B cell (primary cell): ENCODE measurements around the gene ANXA10. TPM values are rescaled to one million over a fixed set of nuclear protein-coding genes. Genes with fewer than 3 reads are reported as not detected.

ENCODE experiments used
- ATAC-seq: fragments of 200-7000 bp; cut with Tn5 transposase; one replicate; pipeline ENCODE4 v1.10.0; 2021; ENCODE audit warnings: low read depth, mild to moderate bottlenecking, moderate number of reproducible peaks, moderate library complexity
- CTCF ChIA-PET: fragments of 350-600 bp; sonication (Branson Sonifier 250); formaldehyde crosslinking; loops from one replicate; lab custom pipeline; 2021; ENCODE audit warnings: antibody characterized with exemption, inconsistent platforms; lab: Charles Lee
- POLR2A ChIA-PET: fragments of 350-600 bp; sonication (Branson Sonifier 250); formaldehyde crosslinking; loops from one replicate; lab custom pipeline; 2021; ENCODE audit warnings: antibody characterized with exemption; lab: Charles Lee
- DNase-seq: peaks from one replicate; pipeline ENCODE4 v3.0.0; 2013
- H2AFZ ChIP-seq: 2 replicates; pipeline ENCODE4 v1.6.1; 2012; ENCODE audit warnings: mild to moderate bottlenecking, low read depth, low read length; ENCODE audit not compliant: insufficient read depth, poor library complexity, severe bottlenecking
- H3K27ac ChIP-seq, 2 donors: 1 replicate in 1 of 2; 2 replicates in 1 of 2; pipeline ENCODE4 v1.5.1; 2012 to 2013; ENCODE audit warnings: low read length in 2 of 2, mild to moderate bottlenecking in 2 of 2, moderate library complexity in 1 of 2
- H3K27me3 ChIP-seq, 4 experiments: fragments of 200-600 bp in 1 of 4; sonication (generic) in 1 of 4; replicated peaks in 1 of 4; 1 replicate in 2 of 4; 2 replicates in 2 of 4; pipeline versions ENCODE4 v1.6.1 to v1.7.0; 2013 to 2016; ENCODE audit warnings: low read length in 3 of 4, mild to moderate bottlenecking in 2 of 4, mixed read lengths in 1 of 4, moderate library complexity in 1 of 4; ENCODE audit not compliant: insufficient read depth in 4 of 4, control insufficient read depth in 3 of 4; ENCODE audit errors: control extremely low read depth in 1 of 4
- H3K36me3 ChIP-seq, 2 experiments: replicated peaks in 1 of 2; 1 replicate in 1 of 2; 2 replicates in 1 of 2; pipeline versions ENCODE4 v1.6.1 to v1.7.1; 2013; ENCODE audit warnings: low read length in 1 of 2; ENCODE audit not compliant: insufficient read depth in 2 of 2, control insufficient read depth in 1 of 2; ENCODE audit errors: control extremely low read depth in 1 of 2, extremely low read depth in 1 of 2
- H3K4me1 ChIP-seq, 2 donors: fragments of 200-600 bp in 1 of 2; sonication (generic) in 1 of 2; 1 replicate in 1 of 2; 2 replicates in 1 of 2; pipeline versions ENCODE4 v1.5.1 to v1.6.1; 2013 to 2017; ENCODE audit warnings: low read length in 2 of 2; ENCODE audit not compliant: control insufficient read depth in 2 of 2, insufficient read depth in 2 of 2
- H3K4me2 ChIP-seq: replicated peaks from 2 replicates; pipeline ENCODE3; 2012; ENCODE audit warnings: mild to moderate bottlenecking, low read depth, low read length; ENCODE audit not compliant: poor library complexity, severe bottlenecking
- H3K4me3 ChIP-seq, 5 experiments: fragments of 200-600 bp in 1 of 5; sonication (generic) in 1 of 5; 1 replicate in 3 of 5; 2 replicates in 2 of 5; pipeline versions ENCODE4 v1.5.1 to v1.7.0; 2011 to 2016; ENCODE audit warnings: low read length in 4 of 5, mild to moderate bottlenecking in 4 of 5, low read depth in 2 of 5, control low read depth in 1 of 5, moderate library complexity in 1 of 5; ENCODE audit not compliant: insufficient read depth in 1 of 5; ENCODE audit errors: control extremely low read depth in 1 of 5, extremely low read depth in 1 of 5
- H3K79me2 ChIP-seq: fragments of 200-600 bp; sonication (generic); one replicate; pipeline ENCODE4 v1.6.0; 2016; ENCODE audit warnings: low read length; ENCODE audit not compliant: control insufficient read depth, insufficient read depth
- H3K9ac ChIP-seq: fragments of 200-600 bp; sonication (generic); 2 replicates; pipeline ENCODE4 v1.6.1; 2017; ENCODE audit warnings: mild to moderate bottlenecking, low read length, moderate library complexity
- H3K9me3 ChIP-seq, 3 donors: one replicate each; pipeline versions ENCODE4 v1.6.1 to v1.7.1; 2013; ENCODE audit warnings: low read length in 2 of 3; ENCODE audit not compliant: control insufficient read depth in 2 of 3, insufficient read depth in 1 of 3; ENCODE audit errors: control extremely low read depth in 1 of 3
- H4K20me1 ChIP-seq: 2 replicates; pipeline ENCODE4 v1.6.0; 2012; ENCODE audit warnings: mild to moderate bottlenecking, low read length; ENCODE audit not compliant: insufficient read depth, control insufficient read depth, poor library complexity, severe bottlenecking
- H3K27ac Mint-ChIP-seq: one replicate; pipeline ENCODE4 v1.8.0; 2021; ENCODE audit warnings: mixed read lengths
- H3K27me3 Mint-ChIP-seq: one replicate; pipeline ENCODE4 v1.8.0; 2021; ENCODE audit warnings: mixed read lengths
- H3K4me1 Mint-ChIP-seq: one replicate; pipeline ENCODE4 v1.8.0; 2021; ENCODE audit warnings: mixed read lengths
- H3K4me3 Mint-ChIP-seq: one replicate; pipeline ENCODE4 v1.8.0; 2021; ENCODE audit warnings: mixed read lengths
- H3K9me3 Mint-ChIP-seq: one replicate; pipeline ENCODE4 v1.8.0; 2022; ENCODE audit warnings: mixed read lengths; ENCODE audit not compliant: insufficient read depth
- EZH2 ChIP-seq: IDR thresholded peaks from 2 replicates; pipeline ENCODE4 v1.6.1; 2012; ENCODE audit warnings: borderline replicate concordance, low read depth, mild to moderate bottlenecking, moderate library complexity, low read length; ENCODE audit not compliant: insufficient read depth, poor library complexity, severe bottlenecking
- WGBS: methylation state at CpG from one replicate; pipeline ENCODE4 v1.1.5; 2013; ENCODE audit warnings: missing lambda C conversion rate; ENCODE audit not compliant: insufficient coverage; 5-methylcytosine and 5-hydroxymethylcytosine counted together
- intact Hi-C: fragments of 100-400 bp; cut with micrococcal nuclease; formaldehyde crosslinking; loops from one replicate; pipeline ENCODE4 v1.10.0; 2022
- polyA plus RNA-seq: library from polyadenylated mRNA; depleted of rRNA; stranded (reverse); fragments of >200 nt; gene quantifications from 2 replicates; pipeline ENCODE4 v1.2.3, GENCODE V29; 2012
- total RNA-seq, 2 donors: library from RNA; stranded (reverse); fragments of 120-200 nt in 1 of 2; gene quantifications; 1 replicate in 1 of 2; 2 replicates in 1 of 2; pipeline versions ENCODE4 v1.2.3 to v1.2.4, GENCODE V29; 2013 to 2022
- TF ChIP-seq, protein P1 (sequence below): fragments of 200-600 bp; IDR thresholded peaks from one replicate; pipeline ENCODE4 v1.8.0; 2022; ENCODE audit warnings: antibody characterized with exemption, mild to moderate bottlenecking

Gene ANXA10
- total and polyA plus RNA-seq, 2 donors (not counting 1 experiment from before 2014, with no cell fraction given): not detected

GRCh38 chr4:168082379-168082778, 10.0 kb upstream of the ANXA10 start:
- CTCF ChIA-PET: no interaction called here

GRCh38 chr4:168095776-168096406, 3.6 kb downstream of the ANXA10 start:
- H3K4me1 Mint-ChIP-seq: no peaks in the 10 kb centered on the region
- Histone ChIP-seq H3K4me3 (no peak overlapping the region), H3K79me2 (no peaks in the 10 kb centered on the region), H3K36me3 (no peaks in the 10 kb centered on the region), H4K20me1 (no peaks in the 10 kb centered on the region), H3K4me1 (no peaks in the 10 kb centered on the region), H3K4me2 (no peak overlapping the region), H3K9ac (no peak overlapping the region), H3K9me3 (no peaks in the 10 kb centered on the region), H3K27me3 (no peaks in the 10 kb centered on the region), H2AFZ (no peak overlapping the region), H3K27ac (no peak overlapping the region)
- no peaks in the 10 kb centered on the region for H3K27me3 Mint-ChIP-seq
- ChIA-PET POLR2A (no interaction called here), CTCF (no interaction called here)
- no peak overlapping the region for H3K4me3 Mint-ChIP-seq
- H3K9me3 Mint-ChIP-seq: peaks cover 2% of the 10 kb centered on the region
- no CpG with 5 or more reads among the region's 2 CpGs for WGBS
- intact Hi-C loops: no loop called here
- ATAC-seq (no peak), DNase-seq (no peak)
- H3K27ac Mint-ChIP-seq: no peak overlapping the region
- no peak for TF ChIP-seq EZH2
- TF ChIP-seq, protein P1, sequence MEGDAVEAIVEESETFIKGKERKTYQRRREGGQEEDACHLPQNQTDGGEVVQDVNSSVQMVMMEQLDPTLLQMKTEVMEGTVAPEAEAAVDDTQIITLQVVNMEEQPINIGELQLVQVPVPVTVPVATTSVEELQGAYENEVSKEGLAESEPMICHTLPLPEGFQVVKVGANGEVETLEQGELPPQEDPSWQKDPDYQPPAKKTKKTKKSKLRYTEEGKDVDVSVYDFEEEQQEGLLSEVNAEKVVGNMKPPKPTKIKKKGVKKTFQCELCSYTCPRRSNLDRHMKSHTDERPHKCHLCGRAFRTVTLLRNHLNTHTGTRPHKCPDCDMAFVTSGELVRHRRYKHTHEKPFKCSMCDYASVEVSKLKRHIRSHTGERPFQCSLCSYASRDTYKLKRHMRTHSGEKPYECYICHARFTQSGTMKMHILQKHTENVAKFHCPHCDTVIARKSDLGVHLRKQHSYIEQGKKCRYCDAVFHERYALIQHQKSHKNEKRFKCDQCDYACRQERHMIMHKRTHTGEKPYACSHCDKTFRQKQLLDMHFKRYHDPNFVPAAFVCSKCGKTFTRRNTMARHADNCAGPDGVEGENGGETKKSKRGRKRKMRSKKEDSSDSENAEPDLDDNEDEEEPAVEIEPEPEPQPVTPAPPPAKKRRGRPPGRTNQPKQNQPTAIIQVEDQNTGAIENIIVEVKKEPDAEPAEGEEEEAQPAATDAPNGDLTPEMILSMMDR: no peak

More at GRCh38 chr4:168082379-168082778, 10.0 kb upstream of the ANXA10 start:
- Histone ChIP-seq H3K27me3 (no peaks in the 10 kb centered on the region), H3K9ac (no peak overlapping the region), H3K4me1 (no peaks in the 10 kb centered on the region), H4K20me1 (no peaks in the 10 kb centered on the region), H3K4me2 (no peak overlapping the region), H2AFZ (no peak overlapping the region), H3K79me2 (no peaks in the 10 kb centered on the region), H3K4me3 (no peak overlapping the region), H3K27ac (no peak overlapping the region), H3K9me3 (peaks cover 0 to 3% (median under 1%) of the 10 kb centered on the region in 3 donors), H3K36me3 (no peaks in the 10 kb centered on the region)
- TF ChIP-seq, protein P1: no peak
- no peak for TF ChIP-seq EZH2
- WGBS: 50% methylated on average over 1 of the region's 5 CpGs
- no peaks in the 10 kb centered on the region for H3K4me1 Mint-ChIP-seq
- intact Hi-C loops: no loop called here
- ATAC-seq (no peak), DNase-seq (no peak)
- H3K27me3 Mint-ChIP-seq: no peaks in the 10 kb centered on the region
- POLR2A ChIA-PET: no interaction called here
- H3K27ac Mint-ChIP-seq: no peak overlapping the region
- H3K4me3 Mint-ChIP-seq: no peak overlapping the region
- peaks cover 3% of the 10 kb centered on the region for H3K9me3 Mint-ChIP-seq
